GM19328 (cell line): Measurements from ENCODE around the gene ALK.

Source experiments
- ATAC-seq: cut with Tn5 transposase; IDR thresholded peaks from one replicate; pipeline ENCODE4 v1.9.1; 2021; ENCODE audit warnings: mild to moderate bottlenecking, moderate library complexity; ENCODE audit not compliant: unreplicated experiment

Gene ALK

DNA sequence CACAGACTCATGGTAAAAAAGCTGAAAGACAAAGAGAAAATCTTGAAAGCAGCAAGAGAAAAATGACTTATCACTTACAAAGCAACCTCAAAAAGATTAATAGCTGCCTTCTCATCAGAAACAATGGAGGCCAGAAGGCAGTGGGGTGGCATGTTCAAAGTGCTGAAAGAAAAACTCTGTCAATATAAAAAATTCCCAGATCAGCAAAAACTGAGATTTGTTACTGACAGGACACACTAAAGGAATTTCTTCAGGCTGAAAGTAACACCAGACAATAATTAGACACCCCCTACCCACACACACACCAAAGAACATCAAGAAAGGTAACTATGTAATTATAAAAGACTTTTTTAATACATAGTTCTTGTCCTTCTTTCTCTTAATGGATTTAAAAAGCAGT lies 495.0 kb downstream of the ALK start:
- no peak for ATAC-seq

- no peak for ATAC-seq
Observed at GRCh38 chr2:29425866-29426265, 495.5 kb downstream of the ALK start.

- no peak for ATAC-seq
Observed at GRCh38 chr2:29423061-29423666, 498.2 kb downstream of the ALK start.

DNA sequence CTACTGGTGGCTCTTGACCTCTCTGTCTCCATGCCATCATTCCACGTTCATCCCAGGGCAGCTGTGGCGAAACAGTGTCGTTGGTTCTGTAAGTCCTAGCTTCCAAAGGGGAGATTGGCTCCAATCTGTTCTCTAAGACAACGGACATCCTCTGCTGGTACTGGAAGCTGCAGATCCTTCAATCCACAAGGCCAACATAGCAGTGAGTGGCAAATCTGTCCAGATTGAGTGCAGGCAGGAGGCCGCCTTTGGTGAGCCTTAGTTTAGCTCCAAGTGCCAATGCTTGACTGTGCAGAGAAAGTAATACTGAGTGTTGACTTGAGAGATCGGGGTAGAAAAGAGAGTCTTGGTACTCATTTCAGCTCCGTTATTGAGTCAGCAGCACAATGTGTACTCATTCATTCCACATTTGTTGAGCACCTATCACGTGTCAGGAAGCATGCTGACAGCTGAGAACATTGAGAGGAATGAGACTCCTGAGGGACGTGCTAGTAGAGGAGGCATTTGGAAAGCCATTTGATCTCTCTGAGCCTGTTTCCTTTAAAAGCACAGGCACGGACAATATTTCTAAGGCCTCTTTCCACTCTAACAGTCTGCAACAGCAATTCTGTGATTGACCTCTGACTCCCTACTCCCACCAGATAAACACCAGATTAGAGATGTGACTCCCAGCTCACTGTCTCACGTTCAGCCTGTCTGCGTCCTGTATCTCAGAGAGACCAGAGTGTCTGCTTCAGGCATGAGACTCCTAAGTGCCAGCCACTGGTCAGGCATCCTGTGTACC lies 500.2 kb downstream of the ALK start:
- no peak for ATAC-seq

DNA sequence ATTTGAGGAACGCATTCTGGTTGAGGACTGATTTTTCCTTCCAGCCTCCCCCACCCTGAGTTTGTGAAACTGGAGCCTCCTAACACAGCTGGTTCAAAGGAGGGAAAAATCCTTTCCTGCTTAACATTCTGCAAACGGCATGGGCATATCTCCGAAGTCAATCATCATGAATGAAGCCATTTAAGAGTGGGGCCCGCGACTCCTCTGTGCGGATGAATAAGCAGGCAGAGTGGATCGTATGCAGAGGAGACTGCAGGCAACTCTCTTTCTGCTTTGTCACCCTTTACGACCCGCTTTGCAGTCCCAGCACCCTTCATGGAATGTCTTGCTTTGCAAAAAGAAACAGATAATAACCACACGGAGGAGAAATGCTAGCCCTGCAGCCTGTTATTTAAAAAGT lies 500.9 kb downstream of the ALK start:
- ATAC-seq = no peak

DNA sequence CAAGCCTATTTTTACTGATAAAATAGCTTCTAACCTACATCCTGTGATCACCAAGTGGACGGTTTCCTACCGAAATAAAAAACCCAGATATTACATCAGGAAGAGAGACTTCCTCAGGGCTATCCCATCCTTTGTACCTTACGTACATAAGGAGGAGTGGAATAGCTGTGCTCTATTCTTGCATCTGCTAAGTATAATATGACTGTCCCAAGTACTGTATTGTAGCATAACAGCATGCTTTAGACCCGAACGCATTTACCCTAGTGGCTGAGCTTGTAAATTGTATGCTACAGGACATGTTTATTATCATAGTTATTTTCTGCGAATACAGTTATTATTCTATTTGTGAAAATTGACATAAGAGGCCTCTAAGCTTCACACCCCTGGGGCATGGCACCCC lies 503.8 kb downstream of the ALK start:
- no peak for ATAC-seq

DNA sequence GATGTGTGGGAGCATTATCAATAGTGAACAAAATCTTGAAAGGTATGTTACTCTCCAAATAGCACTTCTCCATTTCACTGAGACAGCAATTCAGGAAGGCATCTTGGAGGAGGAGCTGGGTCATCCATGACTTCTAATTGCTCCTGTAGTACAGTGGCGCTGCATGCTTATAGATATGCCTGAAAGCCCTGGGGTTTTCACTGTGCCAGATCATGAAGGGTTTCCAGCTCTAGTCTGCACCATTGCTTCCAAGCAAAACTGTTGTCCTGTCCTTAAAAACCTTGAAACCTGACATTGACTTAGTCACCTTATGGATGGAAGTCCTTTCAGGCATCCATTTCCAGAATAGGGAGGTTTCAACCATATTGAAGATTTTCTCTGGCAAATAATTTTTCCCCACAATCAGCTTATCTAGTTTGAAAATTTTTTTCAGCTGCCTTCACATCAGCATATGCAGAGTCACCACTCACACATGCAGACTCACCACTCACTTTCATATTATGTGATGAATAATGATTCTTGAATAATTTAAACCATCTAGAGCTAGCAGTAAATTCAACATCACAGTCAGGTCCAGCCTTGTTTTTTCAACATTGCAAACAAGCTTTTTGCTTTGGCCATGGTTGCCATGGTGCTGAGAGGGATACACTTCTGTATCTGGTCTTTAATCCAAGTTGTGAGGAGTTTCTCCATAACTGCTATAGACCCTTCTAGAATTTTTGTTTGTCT lies 509.0 kb downstream of the ALK start:
- ATAC-seq = no peak

DNA sequence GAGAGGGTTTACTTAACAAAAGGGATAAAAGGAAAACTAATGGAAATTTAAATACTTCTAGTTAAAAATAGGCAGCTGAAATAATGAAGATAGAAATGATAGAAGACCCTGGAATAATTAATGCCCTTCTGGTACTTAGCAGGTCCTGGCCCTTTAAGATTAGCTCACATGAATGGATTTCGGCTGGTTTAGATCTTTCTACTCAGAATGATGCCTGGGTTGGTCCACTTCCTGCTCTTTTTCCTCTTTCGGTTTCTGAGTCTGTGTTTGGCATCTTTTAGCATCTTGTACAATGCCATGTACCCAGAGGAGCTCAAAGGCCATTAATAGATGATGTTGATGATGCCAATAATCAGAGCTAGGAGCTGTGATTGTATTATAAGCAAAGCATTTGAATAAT lies 515.7 kb downstream of the ALK start:
- ATAC-seq = no peak

DNA sequence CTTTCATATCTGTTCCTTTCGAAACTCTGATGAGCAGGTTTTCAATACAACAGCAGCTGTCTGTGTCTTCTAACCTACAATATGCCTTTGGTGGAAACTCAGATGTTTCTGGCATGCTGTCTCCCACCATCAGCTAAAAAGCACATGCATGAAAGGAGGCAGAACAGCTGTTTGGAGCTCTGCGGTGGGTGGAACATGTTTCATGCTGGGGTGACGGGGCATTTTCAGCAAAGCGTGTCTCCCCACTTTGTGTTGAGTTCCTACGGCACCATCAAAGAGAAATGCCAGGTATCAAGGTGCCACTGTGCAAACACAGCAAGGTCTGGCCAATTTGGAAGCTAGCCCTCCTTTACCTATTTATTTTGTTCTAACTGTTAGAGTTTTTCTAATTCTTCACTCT lies 516.1 kb downstream of the ALK start:
- no peak for ATAC-seq

DNA sequence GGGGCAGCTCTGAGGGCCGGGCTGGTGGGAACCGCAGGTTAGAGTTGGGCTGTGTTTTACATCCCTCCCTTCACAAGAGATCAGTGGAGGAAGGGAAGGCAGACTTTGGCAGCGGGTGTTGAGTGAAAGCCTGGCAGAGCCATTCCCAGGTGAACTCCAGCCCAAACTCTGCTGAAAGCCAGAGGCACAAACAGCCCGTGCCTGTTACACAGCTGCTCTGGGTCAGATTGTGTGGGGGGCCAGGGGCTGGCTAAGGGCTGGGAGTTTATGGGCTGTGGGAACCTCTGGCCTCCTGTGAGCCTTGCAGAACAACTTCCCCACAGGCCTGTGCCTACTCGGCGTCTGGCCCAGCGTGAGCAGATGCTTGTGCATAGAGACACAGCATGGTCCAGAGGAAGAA lies 519.4 kb downstream of the ALK start:
- ATAC-seq = no peak

GRCh38 chr2:29400930-29401653 lies 520.3 kb downstream of the ALK start:
- no peak for ATAC-seq

GRCh38 chr2:29398384-29399237 lies 522.8 kb downstream of the ALK start:
- ATAC-seq = no peak

DNA sequence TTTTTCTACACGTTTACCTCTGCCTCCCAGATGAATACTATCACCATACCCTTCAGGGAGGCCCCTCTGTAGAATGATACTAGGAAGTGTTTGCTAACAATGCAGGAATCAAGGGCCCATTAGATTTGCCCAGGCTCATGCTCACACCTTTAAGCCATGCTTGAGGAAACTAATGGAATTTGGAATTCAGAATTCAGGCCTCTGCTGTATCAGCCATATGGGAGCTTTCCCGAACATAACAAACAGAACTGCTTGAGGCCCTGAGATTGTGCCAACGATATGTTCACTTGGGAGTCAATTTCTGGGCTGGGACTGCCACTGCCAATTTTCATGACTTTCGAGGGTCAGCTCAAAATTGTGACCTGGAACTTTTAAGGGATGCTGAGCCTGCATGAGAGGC lies 523.7 kb downstream of the ALK start:
- ATAC-seq = no peak

DNA sequence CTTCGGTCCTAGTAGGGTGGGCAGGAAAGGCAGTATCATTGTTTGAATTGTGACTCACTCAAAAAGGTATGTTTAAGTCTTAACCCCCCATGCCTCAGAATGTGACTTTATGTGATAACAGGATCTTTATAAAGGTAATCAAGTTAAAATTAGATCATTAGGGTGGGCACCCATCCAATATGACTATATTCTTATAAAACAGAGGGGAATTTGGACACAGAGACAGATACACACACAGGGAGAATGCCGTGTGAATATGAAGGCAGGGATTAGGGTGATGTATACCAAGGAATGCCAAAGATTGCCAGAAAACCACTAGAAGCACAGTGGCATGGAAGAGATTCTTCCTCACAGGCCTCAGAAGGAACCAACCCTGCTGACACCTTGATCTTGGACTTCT lies 524.3 kb downstream of the ALK start:
- ATAC-seq = no peak

DNA sequence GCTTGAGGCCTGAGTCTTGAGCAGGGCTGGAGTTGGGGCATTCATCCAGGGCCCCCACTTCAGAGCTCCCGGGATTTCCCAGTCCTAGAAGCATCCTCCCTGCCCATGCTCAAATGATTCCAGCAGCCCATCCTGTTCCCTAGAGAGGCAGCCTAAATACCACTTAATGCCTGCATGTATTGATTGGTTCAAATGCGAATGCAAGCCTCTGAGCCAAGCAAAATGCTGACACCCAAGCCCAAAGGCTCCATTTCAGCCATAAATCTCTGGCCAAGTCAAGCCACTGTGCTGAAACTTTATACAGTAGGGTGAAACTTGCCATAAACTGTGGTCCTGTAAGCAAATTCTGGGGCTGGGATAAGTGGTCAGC lies 526.4 kb downstream of the ALK start:
- ATAC-seq = no peak

GRCh38 chr2:29394311-29394980 lies 526.9 kb downstream of the ALK start:
- no peak for ATAC-seq

- no peak for ATAC-seq
Observed at GRCh38 chr2:29393676-29394075, 527.7 kb downstream of the ALK start.

DNA sequence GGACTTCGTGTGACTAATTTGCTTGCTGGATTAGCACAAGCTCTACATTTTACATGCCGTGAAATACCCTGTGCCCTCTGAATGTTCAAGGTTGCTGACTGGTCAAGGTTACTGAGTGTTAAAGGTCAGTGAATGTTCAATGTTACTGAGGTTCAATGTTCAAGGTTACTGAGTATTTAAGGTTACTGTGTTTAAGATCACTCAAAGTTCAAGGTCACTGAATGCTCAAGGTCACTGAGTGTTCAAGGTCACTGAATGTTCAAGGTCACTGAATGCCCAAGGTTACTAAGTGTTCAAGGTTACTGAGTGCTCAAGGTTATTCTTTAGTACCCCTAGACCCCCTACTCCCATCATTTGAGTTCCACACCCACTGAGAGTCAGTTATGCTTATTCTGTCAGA lies 528.6 kb downstream of the ALK start:
- ATAC-seq = no peak

DNA sequence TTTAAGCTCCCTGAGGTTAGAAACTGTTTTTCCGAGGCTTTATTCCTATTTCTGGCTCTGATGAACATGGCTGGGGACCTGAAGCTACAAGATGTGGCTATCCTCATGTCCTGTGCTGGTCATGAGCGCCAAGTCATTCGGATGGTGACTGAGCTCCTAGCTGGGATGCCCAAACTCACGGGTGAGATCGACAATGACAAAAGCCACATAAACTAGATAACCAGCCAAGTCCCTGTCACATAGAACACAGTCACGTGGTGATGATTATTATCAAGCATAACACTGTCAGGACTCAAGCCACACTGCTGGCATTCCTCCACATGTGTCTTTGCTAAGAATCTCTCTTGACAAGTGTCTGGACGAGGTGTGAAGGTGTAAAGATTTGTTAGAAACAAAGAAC lies 531.2 kb downstream of the ALK start:
- no peak for ATAC-seq

DNA sequence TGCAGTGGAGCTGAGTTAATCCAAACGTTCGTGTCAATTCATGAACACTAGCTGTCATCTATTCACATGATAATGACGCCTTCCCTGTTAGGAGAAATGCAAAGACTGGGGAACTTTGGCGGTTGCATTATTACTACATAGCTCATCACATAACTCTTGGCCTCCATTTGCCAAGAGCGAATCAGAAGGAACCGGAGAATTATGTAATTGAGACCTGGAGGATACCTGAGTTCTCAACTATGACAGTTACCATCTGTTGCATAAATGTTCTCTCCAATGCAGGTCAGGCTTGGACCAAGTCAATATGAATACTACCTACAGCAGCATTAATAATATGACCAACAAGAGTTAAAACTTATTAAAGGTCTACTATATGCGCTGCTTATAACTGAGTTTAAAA lies 531.7 kb downstream of the ALK start:
- no peak for ATAC-seq
